LHCN-M2 (cell line): ENCODE results near the gene P2RY12. TPM values are rescaled to one million over a fixed set of nuclear protein-coding genes. Genes with fewer than 3 reads are reported as not detected.

ENCODE experiments used
- DNase-seq: peaks from one replicate; pipeline ENCODE4 v3.0.0-alpha.2; 2012; ENCODE audit warnings: low read depth
- total RNA-seq: library from RNA; depleted of rRNA; stranded (reverse); fragments of >200 nt; gene quantifications from 2 replicates; pipeline ENCODE4 v1.2.3, GENCODE V29; 2014; rRNA removed

P2RY12 gene
- total RNA-seq, 1 experiment from 2014 or later = not detected

GRCh38 chr3:151307583-151308488 lies 76.7 kb downstream of the P2RY12 start:
- DNase-seq = no peak

- DNase-seq = no peak
Measured at GRCh38 chr3:151307131-151307530, 77.4 kb downstream of the P2RY12 start.

GRCh38 chr3:151306168-151306810 lies 78.3 kb downstream of the P2RY12 start:
- no peak for DNase-seq

GRCh38 chr3:151305775-151306151 lies 78.8 kb downstream of the P2RY12 start:
- DNase-seq = no peak

- DNase-seq = peak; percentile 85
Measured at GRCh38 chr3:151305060-151305774, 79.3 kb downstream of the P2RY12 start.

GRCh38 chr3:151303751-151304150 lies 80.8 kb downstream of the P2RY12 start:
- DNase-seq = no peak

- no peak for DNase-seq
Measured at GRCh38 chr3:151301787-151302186, 82.8 kb downstream of the P2RY12 start.

GRCh38 chr3:151300539-151300938 lies 84.0 kb downstream of the P2RY12 start:
- no peak for DNase-seq

GRCh38 chr3:151299006-151299405 lies 85.5 kb downstream of the P2RY12 start:
- no peak for DNase-seq

GRCh38 chr3:151297429-151297828 lies 87.1 kb downstream of the P2RY12 start:
- DNase-seq = no peak

- DNase-seq = no peak
Measured at GRCh38 chr3:151296226-151296625, 88.3 kb downstream of the P2RY12 start.

- DNase-seq = no peak
Measured at GRCh38 chr3:151293127-151293526, 91.4 kb downstream of the P2RY12 start.

- peak; percentile 15 for DNase-seq
Measured at GRCh38 chr3:151290673-151291072, 93.9 kb downstream of the P2RY12 start.

- DNase-seq = no peak
Measured at GRCh38 chr3:151289445-151289844, 95.1 kb downstream of the P2RY12 start.

Other genes with a start within 250 kb of the P2RY12 start
- gene GPR171, start 181.5 kb downstream of the P2RY12 start, total RNA-seq = not detected in 2 replicates
- gene P2RY14, start 106.2 kb downstream of the P2RY12 start, total RNA-seq = 0.19 TPM in 1 of 2 replicates, not detected in the other
- not detected in 2 replicates for gene GPR87, start 67.9 kb downstream of the P2RY12 start, total RNA-seq
- not detected in 2 replicates for gene P2RY13, start 55.2 kb downstream of the P2RY12 start, total RNA-seq
- under 0.01 and 0.32 TPM in 2 replicates for gene IGSF10, start 76.3 kb upstream of the P2RY12 start, total RNA-seq